ENCODE results near the gene MYO5B. TPM values are rescaled to one million over a fixed set of nuclear protein-coding genes. Genes with fewer than 3 reads are reported as not detected.

The MYO5B gene
- total RNA-seq, 1 donor from 2014 or later = under 0.01 TPM

DNA sequence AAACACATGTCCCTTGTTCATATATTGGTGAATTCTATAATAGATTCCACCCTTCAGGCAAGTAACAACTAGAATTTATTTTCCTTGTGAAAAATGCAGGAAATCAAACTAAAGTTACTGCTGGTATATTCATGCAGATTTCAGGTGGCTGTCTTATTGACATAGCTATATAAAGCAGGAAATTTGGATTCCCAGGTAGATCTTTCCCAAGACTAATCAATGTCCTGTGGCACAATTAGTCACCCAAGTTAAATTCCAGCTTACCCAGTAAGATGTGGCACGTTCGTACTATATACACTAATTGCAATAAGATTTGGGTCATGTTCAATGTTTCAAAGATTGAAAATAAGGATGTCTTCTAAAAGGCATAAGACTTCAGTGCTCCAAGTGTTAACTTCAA lies 42.0 kb downstream of the MYO5B start:
- DNase-seq (ENCODE audit: low read depth in 2 of 2) = no peak

GRCh38 chr18:50151926-50152325 lies 43.0 kb downstream of the MYO5B start:
- peak in 1 of 2 donors; percentile 21 for DNase-seq (ENCODE audit: low read depth in 2 of 2)

DNA sequence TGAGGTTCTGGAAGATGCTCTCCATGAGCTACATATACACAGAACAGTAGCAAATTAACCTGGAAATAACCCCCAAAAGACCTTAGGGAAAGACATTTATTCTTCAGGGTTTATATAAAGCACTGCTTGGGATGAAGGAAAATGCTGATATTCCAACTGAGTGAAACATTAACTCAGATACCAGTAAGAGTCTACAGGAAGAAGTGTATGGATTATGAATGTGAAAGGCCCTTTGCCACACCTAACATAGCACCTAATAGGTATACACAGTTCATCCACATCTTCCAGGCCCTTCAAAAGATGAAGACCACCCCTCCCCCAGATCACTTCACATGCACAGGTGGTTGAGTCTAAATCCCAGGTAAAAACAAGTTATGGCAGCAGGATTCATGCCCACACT lies 50.4 kb downstream of the MYO5B start:
- DNase-seq (ENCODE audit: low read depth in 2 of 2) = no peak

DNA sequence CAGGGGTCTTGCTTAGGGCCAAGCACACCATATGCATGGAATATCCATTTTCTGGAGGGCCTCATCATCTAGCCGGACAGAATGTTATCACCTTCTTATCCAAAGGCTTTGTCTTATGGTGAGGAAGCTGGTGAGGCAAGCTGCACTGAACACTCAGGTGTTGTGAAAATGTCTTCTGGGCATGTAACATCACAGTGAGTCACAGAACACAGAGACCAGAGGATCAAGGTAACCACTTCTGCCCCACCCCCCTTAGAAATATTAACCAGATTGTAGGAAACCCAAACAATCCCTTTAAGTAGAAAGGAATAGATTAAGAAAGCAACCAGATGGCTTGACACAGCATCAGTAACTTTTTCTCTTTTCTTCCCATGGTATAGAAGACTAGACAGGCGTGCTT lies 51.1 kb downstream of the MYO5B start:
- DNase-seq (ENCODE audit: low read depth in 2 of 2) = no peak

- no peak for DNase-seq (ENCODE audit: low read depth in 2 of 2)
These were observed 51.7 kb downstream of the MYO5B start for GRCh38 chr18:50143294-50143693.

DNA sequence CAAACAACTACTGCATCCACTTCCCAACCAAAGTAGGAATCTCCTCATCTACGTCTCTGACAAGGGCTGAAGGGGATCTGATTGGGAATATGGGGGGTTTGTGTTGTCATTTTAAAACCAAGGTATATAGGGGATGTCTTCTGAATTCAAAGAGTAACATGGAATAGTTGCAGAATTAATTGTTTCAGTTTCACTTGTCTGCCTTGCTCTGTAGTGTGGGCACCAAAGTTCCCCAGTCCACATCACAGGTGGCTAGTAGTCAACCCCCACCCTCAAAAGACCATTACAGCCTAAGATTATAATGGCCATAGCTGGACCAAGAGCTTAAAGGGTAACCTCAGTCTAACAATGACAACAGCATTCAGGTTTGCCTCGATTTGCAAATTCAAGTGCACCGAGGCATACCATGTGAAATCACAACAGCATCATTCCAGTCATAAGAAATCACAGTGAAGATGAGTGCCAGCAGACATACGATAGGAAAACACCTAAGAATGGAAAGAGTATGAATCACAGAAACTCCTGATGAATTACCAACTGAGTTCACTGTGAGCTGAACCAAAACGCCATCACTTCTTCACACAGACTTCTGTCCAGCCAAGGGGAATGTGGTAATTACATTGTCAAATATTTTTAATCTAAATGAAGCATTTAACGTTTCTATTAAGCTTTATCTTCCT lies 52.4 kb downstream of the MYO5B start:
- DNase-seq (ENCODE audit: low read depth in 2 of 2) = no peak

DNA sequence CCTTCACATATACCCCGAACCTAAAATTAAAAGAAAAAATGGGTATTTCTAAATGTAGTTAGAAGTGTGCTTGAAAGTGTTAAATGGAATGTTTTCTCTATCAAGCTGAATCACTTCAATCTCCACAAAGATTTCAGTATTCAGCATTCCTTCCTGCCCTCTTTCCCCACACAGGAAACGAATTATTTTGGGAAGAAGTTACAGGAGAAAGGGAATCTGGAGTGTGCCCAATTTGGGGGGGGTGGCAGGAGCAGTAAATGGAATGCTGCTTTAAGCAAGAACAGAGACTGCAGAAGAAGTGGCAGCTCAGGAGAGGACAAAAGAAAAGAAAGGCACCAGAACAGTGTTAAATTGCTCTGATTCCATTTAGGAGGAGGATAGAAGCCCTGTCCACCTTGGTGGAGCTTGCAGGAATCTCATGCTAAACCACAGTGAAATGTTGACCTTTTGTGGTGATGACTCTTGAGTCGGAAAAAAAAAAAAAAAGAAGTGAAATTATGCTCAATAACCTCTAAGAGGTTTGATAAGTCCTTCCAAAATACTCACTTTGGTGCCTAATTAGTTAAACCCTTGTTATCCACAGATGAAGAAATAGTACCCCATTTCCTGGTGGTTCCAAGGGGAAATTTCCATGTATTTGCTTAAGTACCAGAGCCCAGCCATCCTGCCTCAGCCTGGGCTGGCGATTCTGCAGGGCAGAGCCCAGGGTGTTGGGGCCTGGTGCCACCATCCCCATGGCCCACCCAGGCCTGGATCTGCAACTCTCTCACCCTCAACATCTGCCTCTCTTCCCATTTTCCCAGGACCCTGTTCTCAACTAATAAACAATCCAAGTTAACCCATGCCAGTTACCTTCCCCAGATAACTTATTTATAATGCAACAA lies 56.5 kb downstream of the MYO5B start:
- DNase-seq (ENCODE audit: low read depth in 2 of 2) = no peak

DNA sequence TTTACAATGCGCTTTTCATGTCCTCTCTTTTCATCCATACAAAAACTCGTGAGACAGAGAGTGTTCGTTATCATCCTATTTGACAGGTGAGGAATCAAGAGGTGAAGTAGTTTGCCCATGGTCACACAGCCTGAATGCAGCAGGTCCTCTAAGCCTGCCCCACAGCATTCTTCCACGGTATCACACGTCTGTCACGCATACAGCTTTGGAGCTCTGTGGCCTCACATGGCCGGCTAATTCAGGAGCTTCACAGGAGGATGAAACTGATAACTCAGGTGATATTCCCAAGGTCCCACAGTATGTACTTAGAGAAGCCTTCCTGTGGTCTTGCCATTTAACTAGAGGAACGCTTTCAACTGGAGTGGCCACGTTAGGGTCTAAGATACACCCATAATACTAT lies 59.0 kb downstream of the MYO5B start:
- DNase-seq (ENCODE audit: low read depth in 2 of 2) = no peak

DNA sequence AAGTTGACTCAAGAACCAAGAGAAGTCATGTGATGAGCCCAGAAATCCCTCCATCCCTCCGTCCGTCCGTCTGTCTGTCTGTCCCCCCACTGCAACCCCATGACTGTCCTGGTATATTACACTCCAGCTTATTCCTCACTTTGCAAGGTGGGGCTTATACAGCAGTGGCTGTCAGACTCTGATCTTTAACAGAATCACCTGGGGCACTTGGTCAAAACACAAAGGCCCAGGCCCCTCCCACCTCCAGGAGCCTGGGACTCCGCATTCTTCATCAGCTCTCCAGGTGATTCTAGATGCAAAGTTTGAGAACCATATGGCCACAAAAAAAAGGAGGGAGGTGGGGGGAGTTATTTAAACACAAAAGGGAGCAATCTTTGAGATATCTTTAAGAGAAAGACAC lies 61.4 kb downstream of the MYO5B start:
- DNase-seq (ENCODE audit: low read depth in 2 of 2) = no peak

DNA sequence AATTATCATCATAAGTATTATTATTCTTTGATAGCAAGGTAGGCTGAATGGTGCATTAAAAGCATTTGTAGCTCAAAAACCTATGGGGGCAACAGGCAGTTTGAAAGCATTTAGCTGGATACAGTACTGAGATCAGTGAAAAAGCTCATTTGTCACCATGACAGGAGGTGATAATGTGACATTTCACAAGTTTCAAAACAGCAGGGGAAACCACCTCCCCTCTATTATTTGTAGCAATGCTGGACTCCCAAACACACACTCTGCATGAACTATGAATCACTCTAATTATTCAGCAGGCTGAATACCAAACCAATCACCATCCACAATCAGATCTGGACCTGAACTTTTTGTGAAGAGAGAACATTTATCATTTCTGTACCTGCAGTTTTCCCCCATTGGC lies 63.4 kb downstream of the MYO5B start:
- DNase-seq (ENCODE audit: low read depth in 2 of 2) = no peak

DNA sequence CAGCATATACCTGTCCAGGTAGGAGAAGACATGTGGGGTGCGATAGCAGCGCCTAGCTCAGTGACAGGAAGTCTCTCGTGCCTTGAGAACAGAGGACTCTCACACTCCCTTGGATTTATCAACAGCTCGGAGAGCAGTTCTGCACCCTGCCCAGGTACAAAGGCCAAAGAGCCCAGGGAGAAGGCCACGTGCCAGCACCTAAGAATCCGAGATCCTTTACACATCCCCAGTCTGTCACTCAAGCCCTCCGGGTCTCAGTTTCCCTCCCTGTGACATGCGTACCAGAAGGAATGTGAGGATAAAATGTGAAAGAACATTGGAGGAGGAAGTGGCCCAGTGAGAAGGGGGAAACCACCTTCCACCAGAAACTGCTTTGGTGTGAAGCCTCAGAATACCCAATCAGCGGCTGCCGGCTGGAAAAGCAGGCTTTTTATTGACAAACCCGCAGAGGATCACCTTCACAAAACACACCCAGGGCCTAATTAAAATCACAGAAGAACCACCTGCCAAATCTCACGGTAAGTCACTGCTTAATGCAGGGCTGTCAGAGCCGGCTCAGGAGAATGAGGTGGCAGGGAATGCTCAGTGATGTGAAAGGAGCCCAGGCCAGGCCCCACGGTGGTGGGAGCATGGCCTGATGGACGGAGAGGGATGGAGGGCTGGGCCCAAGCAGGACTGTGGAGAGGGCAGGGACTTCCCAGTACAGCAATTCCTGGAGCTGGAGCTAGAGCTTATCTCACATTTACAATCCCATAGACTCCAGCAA lies 66.3 kb downstream of the MYO5B start:
- DNase-seq (ENCODE audit: low read depth in 2 of 2) = no peak

GRCh38 chr18:50127516-50128210 lies 67.3 kb downstream of the MYO5B start:
- no peak for DNase-seq (ENCODE audit: low read depth in 2 of 2)

GRCh38 chr18:50126471-50126870 lies 68.5 kb downstream of the MYO5B start:
- DNase-seq (ENCODE audit: low read depth in 2 of 2) = no peak

DNA sequence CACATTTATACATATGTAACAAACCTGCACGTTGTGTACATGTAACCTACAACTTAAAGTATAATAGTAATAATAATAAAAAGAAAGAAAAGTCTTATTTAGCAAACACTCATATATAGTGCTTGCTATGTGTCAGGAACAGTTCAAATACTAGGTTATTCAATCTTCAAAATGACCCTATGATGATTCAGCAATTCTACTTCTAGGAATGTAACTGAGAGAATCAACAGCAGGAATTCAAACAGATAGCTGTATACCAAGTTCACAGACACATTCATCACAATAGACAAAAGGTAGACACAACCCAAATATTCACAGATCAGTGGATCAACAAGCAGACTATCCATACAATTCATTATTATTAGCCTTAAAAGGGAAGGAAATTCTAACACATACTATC lies 69.5 kb downstream of the MYO5B start:
- no peak for DNase-seq (ENCODE audit: low read depth in 2 of 2)

GRCh38 chr18:50119296-50119695 lies 75.7 kb downstream of the MYO5B start:
- DNase-seq (ENCODE audit: low read depth in 2 of 2) = no peak

DNA sequence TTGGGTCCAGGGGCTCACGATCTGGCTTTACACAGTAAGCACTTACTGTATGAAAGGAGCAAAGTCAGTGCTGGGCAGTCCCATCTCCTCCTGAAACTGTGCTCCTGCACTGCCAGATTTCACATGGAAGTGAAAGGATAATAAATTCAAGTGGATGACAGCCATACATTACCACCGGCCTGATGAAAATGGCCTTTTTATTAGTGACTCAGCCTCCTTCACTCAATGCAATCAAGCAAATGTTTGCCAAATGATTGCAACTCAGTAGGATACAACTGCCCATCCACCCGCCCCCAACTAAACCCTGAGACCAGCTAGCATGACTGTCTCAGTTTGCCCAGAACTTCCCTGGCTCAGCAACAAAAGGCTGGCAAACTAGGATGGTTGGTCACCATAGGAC lies 77.1 kb downstream of the MYO5B start:
- DNase-seq (ENCODE audit: low read depth in 2 of 2) = no peak

DNA sequence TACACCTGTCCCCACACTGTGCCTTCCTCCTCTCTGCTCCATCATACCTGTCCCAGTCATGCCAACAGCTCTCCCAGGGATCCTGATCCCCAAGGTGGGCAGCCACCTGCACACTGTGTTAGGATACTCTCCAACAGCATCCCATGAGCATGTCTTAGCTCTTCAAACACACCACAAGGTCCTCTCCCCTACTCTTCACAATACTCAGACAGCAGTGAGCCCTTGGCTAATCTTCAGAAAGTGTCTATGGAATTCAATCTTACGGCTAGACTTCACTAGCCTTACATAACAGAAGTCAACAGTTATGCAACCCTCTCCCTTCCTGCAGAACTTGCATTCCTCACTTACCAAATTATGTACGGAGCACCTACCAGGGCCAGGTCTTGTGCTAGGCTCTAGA lies 79.9 kb downstream of the MYO5B start:
- DNase-seq (ENCODE audit: low read depth in 2 of 2) = no peak

DNA sequence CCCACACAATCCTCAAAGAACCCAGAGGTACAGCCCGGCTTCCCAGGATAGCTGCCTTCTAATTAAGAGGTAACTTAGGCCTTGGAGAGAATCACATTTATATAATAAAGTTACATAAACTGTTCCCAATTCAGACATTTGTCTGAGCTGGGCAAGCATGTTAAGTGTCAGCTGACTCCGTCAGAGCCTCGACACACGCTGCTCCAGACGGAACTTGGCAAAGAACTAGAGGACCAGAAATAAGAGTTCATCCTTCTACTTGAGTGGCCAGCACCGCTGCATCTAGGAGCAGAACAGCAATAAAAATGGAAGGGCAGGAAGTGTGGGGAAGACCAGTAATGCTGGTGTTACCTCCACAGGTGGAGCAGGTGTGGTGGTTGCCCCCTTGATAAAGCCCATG lies 80.5 kb downstream of the MYO5B start:
- DNase-seq (ENCODE audit: low read depth in 2 of 2) = no peak

- no peak for DNase-seq (ENCODE audit: low read depth in 2 of 2)
These were observed 81.2 kb downstream of the MYO5B start for GRCh38 chr18:50113726-50114125.

GRCh38 chr18:50111398-50111797 lies 83.5 kb downstream of the MYO5B start:
- DNase-seq (ENCODE audit: low read depth in 2 of 2) = no peak

- no peak for DNase-seq (ENCODE audit: low read depth in 2 of 2)
These were observed 87.4 kb downstream of the MYO5B start for GRCh38 chr18:50107468-50107977.
